RWPE2 (cell line): Measurements from ENCODE around the gene DPPA4.

Experiments
- ATAC-seq: fragments of 200-7000 bp; cut with Tn5 transposase; 3 replicates; pipeline ENCODE4 v1.9.1; 2021; ENCODE audit warnings: low read depth
- DNase-seq: peaks from one replicate; pipeline ENCODE4 v3.0.0-alpha.2; 2020; ENCODE audit warnings: low spot score
- H3K27ac ChIP-seq: fragments of 450-650 bp; 2 replicates; pipeline ENCODE4 v1.5.1; 2017; ENCODE audit warnings: mild to moderate bottlenecking; ENCODE audit not compliant: poor library complexity, severe bottlenecking
- H3K27me3 ChIP-seq: fragments of 250-450 bp; sonication (Bioruptor Pico); 2 replicates; pipeline ENCODE4 v1.5.1; 2021; ENCODE audit warnings: mild to moderate bottlenecking, moderate library complexity; ENCODE audit not compliant: insufficient read depth, poor library complexity, severe bottlenecking
- H3K36me3 ChIP-seq: fragments of 250-450 bp; sonication (Bioruptor Pico); 2 replicates; pipeline ENCODE4 v1.5.1; 2020; ENCODE audit warnings: low read depth, mild to moderate bottlenecking, moderate library complexity
- H3K4me1 ChIP-seq: fragments of 250-450 bp; sonication (Bioruptor Pico); 2 replicates; pipeline ENCODE4 v1.5.1; 2021; ENCODE audit warnings: mild to moderate bottlenecking, moderate library complexity; ENCODE audit not compliant: insufficient read depth, poor library complexity, severe bottlenecking
- H3K4me3 ChIP-seq: fragments of 250-450 bp; sonication (Bioruptor Pico); 2 replicates; pipeline ENCODE4 v1.5.1; 2021; ENCODE audit warnings: mild to moderate bottlenecking, moderate library complexity; ENCODE audit not compliant: severe bottlenecking
- H3K9me3 ChIP-seq: fragments of 250-450 bp; sonication (Bioruptor Pico); 2 replicates; pipeline ENCODE4 v1.5.1; 2021; ENCODE audit warnings: mild to moderate bottlenecking, moderate library complexity; ENCODE audit not compliant: severe bottlenecking
- TF ChIP-seq, protein P1 (sequence below): fragments of 450-650 bp; IDR thresholded peaks from one replicate; pipeline ENCODE4 v1.5.1; 2017; ENCODE audit warnings: mild to moderate bottlenecking, moderate library complexity; ENCODE audit not compliant: poor library complexity, severe bottlenecking

The DPPA4 gene

DNA sequence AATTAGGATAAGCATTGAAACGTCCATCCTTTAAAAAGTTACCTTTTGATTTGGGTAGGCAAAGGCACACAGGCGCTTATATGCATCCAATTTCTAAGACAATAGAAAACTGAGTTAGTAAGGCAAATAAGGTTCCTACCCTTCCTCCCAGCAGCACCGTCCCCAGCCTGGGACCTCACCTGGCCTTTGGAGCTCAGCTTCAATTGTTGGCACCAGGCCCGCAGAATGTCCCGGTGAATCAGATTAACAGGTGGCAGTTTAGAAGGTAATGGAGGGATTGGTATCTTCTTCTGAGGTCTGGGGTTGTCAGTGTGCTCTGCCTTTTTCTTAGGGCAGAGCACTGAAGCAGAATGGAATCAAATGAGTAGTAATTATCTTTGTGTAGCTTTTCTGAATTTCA, 5.7 kb downstream of the DPPA4 start:
- Histone ChIP-seq H3K9me3 (no peaks in the 10 kb centered on the region), H3K4me3 (no peak overlapping the region), H3K4me1 (no peaks in the 10 kb centered on the region), H3K36me3 (no peaks in the 10 kb centered on the region), H3K27me3 (no peaks in the 10 kb centered on the region), H3K27ac (no peak overlapping the region)
- no peak for DNase-seq
- ATAC-seq: no peak
- TF ChIP-seq, protein P1, sequence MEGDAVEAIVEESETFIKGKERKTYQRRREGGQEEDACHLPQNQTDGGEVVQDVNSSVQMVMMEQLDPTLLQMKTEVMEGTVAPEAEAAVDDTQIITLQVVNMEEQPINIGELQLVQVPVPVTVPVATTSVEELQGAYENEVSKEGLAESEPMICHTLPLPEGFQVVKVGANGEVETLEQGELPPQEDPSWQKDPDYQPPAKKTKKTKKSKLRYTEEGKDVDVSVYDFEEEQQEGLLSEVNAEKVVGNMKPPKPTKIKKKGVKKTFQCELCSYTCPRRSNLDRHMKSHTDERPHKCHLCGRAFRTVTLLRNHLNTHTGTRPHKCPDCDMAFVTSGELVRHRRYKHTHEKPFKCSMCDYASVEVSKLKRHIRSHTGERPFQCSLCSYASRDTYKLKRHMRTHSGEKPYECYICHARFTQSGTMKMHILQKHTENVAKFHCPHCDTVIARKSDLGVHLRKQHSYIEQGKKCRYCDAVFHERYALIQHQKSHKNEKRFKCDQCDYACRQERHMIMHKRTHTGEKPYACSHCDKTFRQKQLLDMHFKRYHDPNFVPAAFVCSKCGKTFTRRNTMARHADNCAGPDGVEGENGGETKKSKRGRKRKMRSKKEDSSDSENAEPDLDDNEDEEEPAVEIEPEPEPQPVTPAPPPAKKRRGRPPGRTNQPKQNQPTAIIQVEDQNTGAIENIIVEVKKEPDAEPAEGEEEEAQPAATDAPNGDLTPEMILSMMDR: no peak

DNA sequence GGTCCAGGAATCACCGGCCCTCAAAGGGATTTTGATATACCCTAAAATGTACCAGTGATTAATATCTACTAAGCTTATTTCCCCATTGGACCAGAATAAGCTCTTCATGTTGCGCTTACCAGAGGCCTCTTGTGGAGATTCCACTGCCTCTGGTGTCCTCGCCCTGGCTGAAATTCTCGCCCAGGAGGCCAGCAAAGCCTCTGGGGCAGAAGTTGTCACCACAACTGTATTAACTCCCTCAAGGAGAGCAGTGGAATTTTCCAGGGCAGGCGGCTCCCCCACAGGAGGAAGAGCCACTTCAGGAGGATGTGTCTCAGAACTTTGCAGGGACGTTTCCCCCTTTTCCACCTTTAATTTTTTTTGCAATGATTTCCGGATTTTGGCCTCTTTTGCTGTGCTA, 6.9 kb downstream of the DPPA4 start:
- Histone ChIP-seq H3K27me3 (no peaks in the 10 kb centered on the region), H3K36me3 (no peaks in the 10 kb centered on the region), H3K9me3 (no peaks in the 10 kb centered on the region), H3K4me3 (no peak overlapping the region), H3K27ac (no peak overlapping the region), H3K4me1 (no peaks in the 10 kb centered on the region)
- DNase-seq (no peak), ATAC-seq (no peak)
- TF ChIP-seq, protein P1: no peak

DNA sequence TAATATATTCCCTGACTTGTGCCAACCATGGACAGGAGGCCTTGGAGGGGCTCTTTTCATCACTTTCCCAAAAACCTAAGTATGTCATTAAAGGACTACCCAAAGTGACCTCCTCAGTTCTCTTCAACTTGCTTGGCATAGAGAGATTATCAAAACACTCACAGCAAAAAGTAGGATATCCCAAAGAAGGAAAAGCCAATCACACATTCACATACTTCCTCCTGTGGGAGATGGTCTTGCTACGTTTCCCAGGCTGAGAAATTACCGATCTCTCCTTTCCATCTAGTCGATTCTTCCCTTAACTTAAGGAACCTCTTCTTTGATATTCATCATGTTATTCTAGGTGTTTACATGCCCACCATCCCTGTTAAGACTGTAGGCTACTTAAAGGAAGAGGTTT, 9.1 kb downstream of the DPPA4 start:
- Histone ChIP-seq H3K27me3 (no peaks in the 10 kb centered on the region), H3K27ac (no peak overlapping the region), H3K9me3 (no peaks in the 10 kb centered on the region), H3K4me3 (no peak overlapping the region), H3K36me3 (no peaks in the 10 kb centered on the region), H3K4me1 (no peaks in the 10 kb centered on the region)
- no peak for ATAC-seq
- TF ChIP-seq, protein P1: no peak
- no peak for DNase-seq

DNA sequence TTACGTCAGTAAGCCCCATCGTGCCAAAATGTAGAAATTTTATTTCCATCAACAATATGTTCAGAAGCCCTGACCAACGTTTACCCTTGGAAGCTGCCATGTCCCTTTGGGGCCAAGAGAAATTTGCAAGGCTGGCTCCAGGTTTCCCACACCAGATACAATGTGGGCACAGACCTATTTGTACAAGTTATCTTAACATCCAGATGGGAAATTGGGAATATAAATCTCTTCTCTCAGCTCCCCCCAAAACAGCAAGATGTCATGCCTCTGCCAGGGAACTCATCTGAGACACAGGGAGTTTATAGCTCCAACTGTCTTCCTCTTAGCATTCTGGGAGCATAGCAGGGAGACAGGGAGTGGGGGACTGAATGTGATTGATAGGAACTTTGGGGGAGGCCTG, 11.7 kb downstream of the DPPA4 start:
- Histone ChIP-seq H3K27me3 (no peaks in the 10 kb centered on the region), H3K9me3 (no peaks in the 10 kb centered on the region), H3K36me3 (no peaks in the 10 kb centered on the region), H3K27ac (no peak overlapping the region), H3K4me3 (no peak overlapping the region), H3K4me1 (no peaks in the 10 kb centered on the region)
- ATAC-seq (no peak), DNase-seq (no peak)
- TF ChIP-seq, protein P1: no peak

DNA sequence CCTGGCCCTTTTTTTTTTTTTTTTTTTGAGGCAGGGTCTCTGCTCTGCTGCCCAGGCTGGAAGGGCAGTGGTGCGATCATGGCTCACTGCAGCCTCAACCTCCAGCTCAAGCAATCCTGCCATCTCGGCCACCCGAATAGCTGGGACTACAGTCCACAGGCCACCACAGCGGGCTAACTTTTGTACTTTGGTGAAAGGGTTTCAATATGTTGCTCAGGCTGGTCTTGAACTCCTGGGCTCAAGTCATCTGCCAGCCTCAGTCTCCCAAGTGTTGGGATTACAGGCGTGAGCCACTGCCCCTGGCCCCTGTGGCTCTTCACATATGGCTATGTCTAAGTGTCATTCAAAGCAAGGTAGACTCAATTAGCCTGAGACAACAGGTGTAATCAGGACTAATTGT, 12.2 kb downstream of the DPPA4 start:
- Histone ChIP-seq H3K27ac (no peak overlapping the region), H3K27me3 (no peaks in the 10 kb centered on the region), H3K36me3 (no peaks in the 10 kb centered on the region), H3K9me3 (no peaks in the 10 kb centered on the region), H3K4me3 (no peak overlapping the region), H3K4me1 (no peaks in the 10 kb centered on the region)
- TF ChIP-seq, protein P1: no peak
- ATAC-seq (no peak), DNase-seq (no peak)
